ENCODE results near the gene TAS2R60. TPM values are rescaled to one million over a fixed set of nuclear protein-coding genes. Genes with fewer than 3 reads are reported as not detected.
A peak's percentile ranks its signal among the peaks of the same experiment; 100 is the strongest.
"Not testable (repeated sequence)": the region's sequence is repeated elsewhere in the genome, so short reads cannot be mapped to it uniquely, and the experiment has no call there.

The TAS2R60 gene
- total RNA-seq, 5 donors from 2014 or later (not counting 1 experiment from before 2014, with no cell fraction given): 0.38 to 2.4 (median 1.0) TPM; not detected in 1

DNA sequence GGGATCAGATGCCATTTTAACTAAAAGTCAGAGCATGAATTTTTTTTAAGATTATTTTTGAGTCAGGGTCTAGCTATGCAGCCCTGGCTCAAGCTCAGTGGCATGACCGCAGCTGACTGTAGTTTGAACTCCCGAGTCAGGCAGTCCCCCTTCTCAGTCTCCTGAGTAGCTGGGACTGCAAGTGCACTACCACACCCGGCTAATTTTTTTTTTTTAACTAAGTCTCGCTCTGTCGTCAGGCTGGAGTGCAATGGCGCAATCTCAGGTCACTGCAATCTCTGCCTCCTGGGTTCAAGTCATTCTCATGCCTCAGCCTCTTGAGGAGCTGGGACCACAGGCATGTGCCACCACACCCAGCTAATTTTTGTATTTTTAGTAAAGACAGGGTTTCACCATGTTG lies 42.2 kb downstream of the TAS2R60 start:
- ATAC-seq (replicated peaks in 1 of 4): no peak
- Mint-ChIP-seq H3K36me3 (peaks cover 34% of the 10 kb centered on the region), H3K27ac (no peak overlapping the region), H3K9me3 (no peaks in the 10 kb centered on the region), H3K4me1 (peaks cover 14 to 22% (median 18%) of the 10 kb centered on the region in 3 donors), H3K4me3 (no peak overlapping the region), H3K27me3 (no peaks in the 10 kb centered on the region)
- Histone ChIP-seq H3K27me3 (replicated peaks in 1 of 2; ENCODE audit: control insufficient read depth in 2 of 2, extremely low read depth in 1 of 2, insufficient read depth in 2 of 2, low read length in 1 of 2) (no peaks in the 10 kb centered on the region), H3K4me1 (ENCODE audit: control insufficient read depth in 1 of 2, extremely low read depth in 1 of 2, insufficient read depth in 2 of 2, low read length in 2 of 2) (peaks cover 0 to 6% of the 10 kb centered on the region in 2 experiments), H3K4me3 (ENCODE audit: control insufficient read depth in 1 of 2, extremely low read depth in 1 of 2, low read length in 1 of 2) (no peak overlapping the region), H3K9me3 (no peaks in the 10 kb centered on the region), H3K27ac (ENCODE audit: low read length) (no peak overlapping the region), H3K36me3 (ENCODE audit: control insufficient read depth in 2 of 2, extremely low read depth in 1 of 2, insufficient read depth in 1 of 2, low read length in 1 of 2) (no peaks in the 10 kb centered on the region)
- POLR2A ChIA-PET: interaction anchor here in 1 of 2 donors (0.7 kb wide), 1 partner anchor 984 kb away, joined by 3 read pairs; no protein-coding TSS in a partner anchor
- WGBS (ENCODE audit: insufficient coverage): 78% methylated on average over 6 of the region's 6 CpGs
- no peak for DNase-seq
- CTCF ChIA-PET: no interaction called here

DNA sequence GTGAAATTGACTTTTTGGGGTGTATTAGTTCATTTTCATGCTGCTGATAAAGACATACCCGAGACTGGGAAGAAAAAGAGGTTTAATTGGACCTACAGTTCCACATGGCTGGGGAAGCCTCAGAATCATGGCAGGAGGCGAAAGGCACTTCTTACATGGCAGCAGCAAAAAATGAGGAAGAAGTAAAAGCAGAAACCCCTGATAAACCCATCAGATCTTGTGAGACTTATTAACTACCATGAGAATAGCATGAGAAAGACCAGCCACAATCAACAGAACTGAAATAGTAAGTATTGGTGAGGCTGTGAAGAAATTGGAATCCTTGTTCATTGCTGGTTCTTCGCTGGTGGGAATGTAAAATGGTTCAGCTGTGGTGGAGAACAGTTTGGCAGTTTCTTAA lies 43.0 kb downstream of the TAS2R60 start:
- H3K36me3 Mint-ChIP-seq: peaks cover 34% of the 10 kb centered on the region

DNA sequence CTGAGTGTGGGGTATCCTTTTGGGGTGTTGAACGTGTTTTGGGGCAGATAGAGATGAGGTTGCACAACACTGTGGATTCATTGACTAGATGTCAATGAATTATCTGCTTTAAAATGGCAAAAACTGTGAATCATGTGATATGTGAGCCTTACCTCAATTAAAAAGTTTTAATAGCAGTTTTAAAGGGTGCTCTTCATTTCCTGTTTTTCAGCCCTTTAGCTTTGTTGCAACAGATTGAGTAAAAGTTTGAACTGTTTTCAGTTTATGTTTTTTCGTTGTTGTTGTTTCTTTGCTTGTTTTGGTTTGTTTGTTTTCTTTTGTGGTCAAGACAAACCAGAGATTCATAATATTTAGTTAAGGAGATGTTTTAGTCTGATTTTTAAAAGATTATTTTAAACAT lies 43.8 kb downstream of the TAS2R60 start:
- Histone ChIP-seq H3K27ac (ENCODE audit: low read length) (no peak overlapping the region), H3K4me1 (ENCODE audit: control insufficient read depth in 1 of 2, extremely low read depth in 1 of 2, insufficient read depth in 2 of 2, low read length in 2 of 2) (no peaks in the 10 kb centered on the region), H3K27me3 (replicated peaks in 1 of 2; ENCODE audit: control insufficient read depth in 2 of 2, extremely low read depth in 1 of 2, insufficient read depth in 2 of 2, low read length in 1 of 2) (no peaks in the 10 kb centered on the region), H3K9me3 (no peaks in the 10 kb centered on the region), H3K4me3 (ENCODE audit: control insufficient read depth in 1 of 2, extremely low read depth in 1 of 2, low read length in 1 of 2) (no peak overlapping the region), H3K36me3 (ENCODE audit: control insufficient read depth in 2 of 2, extremely low read depth in 1 of 2, insufficient read depth in 1 of 2, low read length in 1 of 2) (no peaks in the 10 kb centered on the region)
- DNase-seq (no peak), ATAC-seq (replicated peaks in 1 of 4) (no peak)
- Mint-ChIP-seq H3K27ac (no peak overlapping the region), H3K27me3 (no peaks in the 10 kb centered on the region), H3K4me3 (no peak overlapping the region), H3K9me3 (no peaks in the 10 kb centered on the region), H3K36me3 (peaks cover 34% of the 10 kb centered on the region), H3K4me1 (peaks cover 2 to 14% (median 7%) of the 10 kb centered on the region in 3 donors)
- WGBS (ENCODE audit: insufficient coverage): 57% methylated on average over 1 of the region's 2 CpGs
- ChIA-PET CTCF (interaction anchor here in 1 of 2 donors (0.6 kb wide), 1 partner anchor 248 kb away, joined by 3 read pairs; no protein-coding TSS in a partner anchor), POLR2A (no interaction called here)

More for the DNA sequence above, 43.0 kb downstream of the TAS2R60 start:
- POLR2A ChIA-PET; H3K27ac ChIP-seq (ENCODE audit: low read length); H3K27me3 ChIP-seq (replicated peaks in 1 of 2; ENCODE audit: control insufficient read depth in 2 of 2, extremely low read depth in 1 of 2, insufficient read depth in 2 of 2, low read length in 1 of 2); H3K9me3 ChIP-seq; DNase-seq; H3K36me3 ChIP-seq (ENCODE audit: control insufficient read depth in 2 of 2, extremely low read depth in 1 of 2, insufficient read depth in 1 of 2, low read length in 1 of 2); H3K4me1 ChIP-seq (ENCODE audit: control insufficient read depth in 1 of 2, extremely low read depth in 1 of 2, insufficient read depth in 2 of 2, low read length in 2 of 2); H3K27me3 Mint-ChIP-seq; ATAC-seq (replicated peaks in 1 of 4); H3K4me3 Mint-ChIP-seq; H3K27ac Mint-ChIP-seq; H3K4me3 ChIP-seq (ENCODE audit: control insufficient read depth in 1 of 2, extremely low read depth in 1 of 2, low read length in 1 of 2); H3K9me3 Mint-ChIP-seq: not testable (repeated sequence)
- H3K4me1 Mint-ChIP-seq: peaks cover 7 to 16% (median 10%) of the 10 kb centered on the region in 3 donors
- CTCF ChIA-PET: interaction anchor here in 1 of 2 donors (0.6 kb wide), 1 partner anchor 247 kb away, joined by 3 read pairs; no protein-coding TSS in a partner anchor
- no CpG with 5 or more reads among the region's 3 CpGs for WGBS (ENCODE audit: insufficient coverage)

DNA sequence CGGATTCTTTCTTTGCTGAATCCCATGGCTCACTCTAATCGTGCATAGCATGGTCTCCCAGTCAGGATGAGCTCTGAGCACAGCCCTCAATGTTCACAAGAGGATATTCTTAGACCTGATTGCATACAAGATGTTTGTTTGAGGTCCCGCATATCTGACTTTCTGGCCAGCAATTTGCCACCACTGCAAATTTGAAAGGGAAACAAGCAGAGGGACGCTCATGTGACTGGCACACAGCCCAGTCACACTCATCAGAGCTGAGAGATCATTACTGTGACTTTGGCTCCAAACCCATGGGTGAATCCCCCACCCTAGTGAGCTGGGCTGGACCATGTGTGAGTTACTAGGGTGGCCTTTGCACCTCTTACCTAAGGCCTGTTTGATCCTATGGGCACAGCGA lies 44.3 kb downstream of the TAS2R60 start:
- ChIA-PET CTCF (no interaction called here), POLR2A (interaction anchor here in 1 of 2 donors (0.6 kb wide), 1 partner anchor 26 kb away, joined by 3 read pairs; no protein-coding TSS in a partner anchor)
- H3K9me3 ChIP-seq: no peaks in the 10 kb centered on the region
- H3K9me3 Mint-ChIP-seq: no peaks in the 10 kb centered on the region
- H3K4me3 Mint-ChIP-seq: no peak overlapping the region
- WGBS (ENCODE audit: insufficient coverage): 78% methylated on average over 4 of the region's 5 CpGs
- ATAC-seq (replicated peaks in 1 of 4) (no peak), DNase-seq (no peak)
- H3K4me1 ChIP-seq (ENCODE audit: control insufficient read depth in 1 of 2, extremely low read depth in 1 of 2, insufficient read depth in 2 of 2, low read length in 2 of 2): no peaks in the 10 kb centered on the region
- H3K27me3 ChIP-seq (replicated peaks in 1 of 2; ENCODE audit: control insufficient read depth in 2 of 2, extremely low read depth in 1 of 2, insufficient read depth in 2 of 2, low read length in 1 of 2): no peaks in the 10 kb centered on the region
- no peaks in the 10 kb centered on the region for H3K27me3 Mint-ChIP-seq
- peaks cover 0 to 18% (median 11%) of the 10 kb centered on the region in 3 donors for H3K4me1 Mint-ChIP-seq
- H3K27ac ChIP-seq (ENCODE audit: low read length): no peak overlapping the region
- no peak overlapping the region for H3K27ac Mint-ChIP-seq
- H3K36me3 ChIP-seq (ENCODE audit: control insufficient read depth in 2 of 2, extremely low read depth in 1 of 2, insufficient read depth in 1 of 2, low read length in 1 of 2): no peaks in the 10 kb centered on the region
- H3K36me3 Mint-ChIP-seq: peaks cover 34% of the 10 kb centered on the region
- no peak overlapping the region for H3K4me3 ChIP-seq (ENCODE audit: control insufficient read depth in 1 of 2, extremely low read depth in 1 of 2, low read length in 1 of 2)

DNA sequence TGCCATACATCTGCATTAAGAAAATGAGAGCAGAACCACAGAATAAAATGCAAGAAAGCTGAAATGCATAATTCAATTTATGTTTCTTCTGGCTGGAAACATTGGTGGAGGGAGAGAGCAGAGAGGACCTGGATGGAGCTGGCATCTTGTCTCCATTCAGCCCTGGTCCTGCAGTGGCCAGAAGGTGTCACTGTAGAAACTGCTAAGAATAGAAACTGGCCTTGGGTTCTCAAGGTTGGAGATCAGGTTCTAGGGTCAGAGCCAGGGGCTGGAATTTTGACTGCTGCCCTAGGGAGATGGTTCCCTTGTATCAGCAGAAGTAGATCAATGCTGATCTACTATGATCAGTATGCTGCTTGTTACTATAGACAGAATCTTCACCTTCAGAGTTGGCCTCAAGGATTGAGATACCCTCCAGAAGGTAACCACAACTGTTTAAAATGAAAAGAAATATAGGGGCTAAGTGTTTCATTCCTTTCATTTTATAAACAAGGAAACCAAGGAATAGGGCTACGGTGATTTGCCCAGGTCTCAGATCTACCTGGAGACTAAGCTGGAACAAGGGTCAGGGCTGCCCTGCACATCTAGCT lies 47.6 kb downstream of the TAS2R60 start:
- no peaks in the 10 kb centered on the region for H3K27me3 ChIP-seq (replicated peaks in 1 of 2; ENCODE audit: control insufficient read depth in 2 of 2, extremely low read depth in 1 of 2, insufficient read depth in 2 of 2, low read length in 1 of 2)
- Mint-ChIP-seq H3K4me1 (peaks cover 7 to 24% (median 24%) of the 10 kb centered on the region in 3 donors), H3K27ac (peak overlapping the region in 1 of 2 donors; percentile 16), H3K9me3 (no peaks in the 10 kb centered on the region), H3K36me3 (peaks cover 27% of the 10 kb centered on the region), H3K4me3 (no peak overlapping the region), H3K27me3 (no peaks in the 10 kb centered on the region)
- DNase-seq: peak in 1 of 35 experiments; percentile 13
- no CpG with 5 or more reads among the region's 1 CpG for WGBS (ENCODE audit: insufficient coverage)
- CTCF ChIA-PET: interaction anchor here in 1 of 2 donors (0.6 kb wide), 1 partner anchor 248 kb away, joined by 3 read pairs; no protein-coding TSS in a partner anchor
- no peak for ATAC-seq (replicated peaks in 1 of 4)
- no peak overlapping the region for H3K4me3 ChIP-seq (ENCODE audit: control insufficient read depth in 1 of 2, extremely low read depth in 1 of 2, low read length in 1 of 2)
- H3K9me3 ChIP-seq: no peaks in the 10 kb centered on the region
- POLR2A ChIA-PET: no interaction called here
- H3K4me1 ChIP-seq (ENCODE audit: control insufficient read depth in 1 of 2, extremely low read depth in 1 of 2, insufficient read depth in 2 of 2, low read length in 2 of 2): no peaks in the 10 kb centered on the region
- no peaks in the 10 kb centered on the region for H3K36me3 ChIP-seq (ENCODE audit: control insufficient read depth in 2 of 2, extremely low read depth in 1 of 2, insufficient read depth in 1 of 2, low read length in 1 of 2)
- no peak overlapping the region for H3K27ac ChIP-seq (ENCODE audit: low read length)

DNA sequence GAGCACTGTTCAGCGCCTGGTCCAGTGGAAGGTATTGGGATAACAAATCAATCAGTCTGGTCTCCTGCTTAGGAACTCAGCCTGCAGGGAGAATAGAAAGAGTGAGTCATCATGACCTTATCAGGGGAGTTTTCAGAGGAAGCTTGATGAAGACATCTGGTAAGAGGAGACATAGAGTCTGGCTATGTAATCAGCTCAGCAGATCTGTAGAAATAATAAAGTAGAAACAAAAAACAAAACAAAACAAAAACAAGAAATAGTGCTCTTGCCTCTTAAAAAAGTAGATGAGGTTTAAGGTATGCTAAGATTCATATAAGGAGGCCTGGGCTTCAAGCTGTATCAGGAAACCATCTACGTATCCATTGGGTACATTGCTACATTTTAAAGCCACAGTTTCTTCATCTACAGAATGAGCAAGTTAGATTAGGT lies 48.8 kb downstream of the TAS2R60 start:
- ATAC-seq (replicated peaks in 1 of 4) (no peak), DNase-seq (peak in 1 of 35 experiments; percentile 4)
- no peak overlapping the region for H3K4me3 ChIP-seq (ENCODE audit: control insufficient read depth in 1 of 2, extremely low read depth in 1 of 2, low read length in 1 of 2)
- H3K36me3 ChIP-seq (ENCODE audit: control insufficient read depth in 2 of 2, extremely low read depth in 1 of 2, insufficient read depth in 1 of 2, low read length in 1 of 2): no peaks in the 10 kb centered on the region
- WGBS (ENCODE audit: insufficient coverage): no CpG with 5 or more reads among the region's 2 CpGs
- Mint-ChIP-seq H3K36me3 (peaks cover 25% of the 10 kb centered on the region), H3K4me1 (peaks cover 7 to 24% (median 19%) of the 10 kb centered on the region in 3 donors), H3K9me3 (no peaks in the 10 kb centered on the region), H3K27me3 (no peaks in the 10 kb centered on the region), H3K27ac (peak overlapping the region in 1 of 2 donors; percentile 5), H3K4me3 (no peak overlapping the region)
- H3K27ac ChIP-seq (ENCODE audit: low read length): no peak overlapping the region
- ChIA-PET CTCF (interaction anchor here in 1 of 2 donors (1.0 kb wide), 1 partner anchor 9 kb away, joined by 3 read pairs; no protein-coding TSS in a partner anchor), POLR2A (no interaction called here)
- no peaks in the 10 kb centered on the region for H3K9me3 ChIP-seq
- no peaks in the 10 kb centered on the region for H3K4me1 ChIP-seq (ENCODE audit: control insufficient read depth in 1 of 2, extremely low read depth in 1 of 2, insufficient read depth in 2 of 2, low read length in 2 of 2)
- no peaks in the 10 kb centered on the region for H3K27me3 ChIP-seq (replicated peaks in 1 of 2; ENCODE audit: control insufficient read depth in 2 of 2, extremely low read depth in 1 of 2, insufficient read depth in 2 of 2, low read length in 1 of 2)
